DND-41 (cell line): ENCODE results near the gene SLC6A7.

ENCODE experiments used
- ATAC-seq: fragments of 200-7000 bp; cut with Tn5 transposase; 3 replicates; pipeline ENCODE4 v1.9.1; 2021; ENCODE audit warnings: low read depth; ENCODE audit not compliant: insufficient read depth
- DNase-seq: peaks from one replicate; pipeline ENCODE4 v3.0.0-alpha.2; 2020
- H2AFZ ChIP-seq: 2 replicates; pipeline ENCODE4 v1.6.0; 2012; ENCODE audit warnings: low read depth, low read length
- H3K27ac ChIP-seq: 2 replicates; pipeline ENCODE4 v1.5.1; 2012; ENCODE audit warnings: low read length, inconsistent platforms
- H3K27me3 ChIP-seq: fragments of 200-600 bp; sonication (generic); 2 replicates; pipeline ENCODE4 v1.6.0; 2012; ENCODE audit warnings: low read length, mild to moderate bottlenecking, inconsistent platforms; ENCODE audit not compliant: insufficient read depth, poor library complexity
- H3K36me3 ChIP-seq: 2 replicates; pipeline ENCODE4 v1.5.1; 2012; ENCODE audit warnings: low read length, inconsistent platforms; ENCODE audit not compliant: insufficient read depth
- H3K4me1 ChIP-seq: 2 replicates; pipeline ENCODE4 v1.5.1; 2012; ENCODE audit warnings: mild to moderate bottlenecking, low read length; ENCODE audit not compliant: insufficient read depth
- H3K4me2 ChIP-seq: 2 replicates; pipeline ENCODE4 v1.6.0; 2012; ENCODE audit warnings: mild to moderate bottlenecking, moderate library complexity, low read length, inconsistent platforms; ENCODE audit not compliant: insufficient read depth
- H3K4me3 ChIP-seq, 2 experiments: fragments of 200-600 bp in 1 of 2; shearing (Covaris generic) in 1 of 2; 2 replicates each; pipeline ENCODE4 v1.5.1; 2012 to 2016; ENCODE audit warnings: inconsistent platforms in 2 of 2, low read length in 2 of 2, mild to moderate bottlenecking in 2 of 2, low read depth in 1 of 2, moderate library complexity in 1 of 2
- H3K79me2 ChIP-seq: 2 replicates; pipeline ENCODE4 v1.6.0; 2012; ENCODE audit warnings: low read length, inconsistent platforms; ENCODE audit not compliant: insufficient read depth
- H3K9ac ChIP-seq: 2 replicates; pipeline ENCODE4 v1.6.0; 2012; ENCODE audit warnings: low read depth, mild to moderate bottlenecking, inconsistent platforms, low read length, moderate library complexity
- H3K9me3 ChIP-seq: 2 replicates; pipeline ENCODE4 v1.5.1; 2012; ENCODE audit warnings: low read length, moderate library complexity, mild to moderate bottlenecking, inconsistent platforms; ENCODE audit not compliant: insufficient read depth, severe bottlenecking
- H4K20me1 ChIP-seq: 2 replicates; pipeline ENCODE4 v1.6.0; 2012; ENCODE audit warnings: low read length; ENCODE audit not compliant: insufficient read depth
- EZH2 ChIP-seq: IDR thresholded peaks from 3 replicates; pipeline ENCODE4 v1.6.1; 2012; ENCODE audit warnings: borderline replicate concordance, low read depth, mild to moderate bottlenecking, moderate library complexity, low read length, inconsistent platforms; ENCODE audit not compliant: severe bottlenecking
- TF ChIP-seq, protein P1 (sequence below): IDR thresholded peaks from 2 replicates; pipeline ENCODE4 v1.5.1; 2012; ENCODE audit warnings: borderline replicate concordance, low read length, moderate library complexity, mild to moderate bottlenecking; ENCODE audit not compliant: poor library complexity, severe bottlenecking; ENCODE audit errors: extremely low read depth

SLC6A7 gene

DNA sequence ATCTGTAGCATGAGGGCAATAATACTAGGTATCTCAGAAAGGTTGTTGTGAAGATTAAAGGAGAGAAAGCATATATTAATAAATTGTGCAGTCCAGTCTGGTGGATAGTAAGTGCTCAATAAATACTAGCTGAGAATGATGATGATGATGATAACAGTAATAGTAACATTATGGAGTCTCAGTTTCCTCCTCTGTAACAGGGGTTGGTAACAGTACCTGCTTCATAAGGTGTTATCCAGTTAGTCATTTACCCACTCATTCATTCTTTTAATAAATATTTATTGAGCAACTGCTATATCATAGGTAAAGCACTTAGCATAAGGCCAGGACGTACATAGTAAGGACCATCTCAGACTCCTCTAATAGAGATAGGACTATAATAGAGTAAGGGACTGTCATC, 7.6 kb downstream of the SLC6A7 start:
- no peak overlapping the region for H3K27ac ChIP-seq

DNA sequence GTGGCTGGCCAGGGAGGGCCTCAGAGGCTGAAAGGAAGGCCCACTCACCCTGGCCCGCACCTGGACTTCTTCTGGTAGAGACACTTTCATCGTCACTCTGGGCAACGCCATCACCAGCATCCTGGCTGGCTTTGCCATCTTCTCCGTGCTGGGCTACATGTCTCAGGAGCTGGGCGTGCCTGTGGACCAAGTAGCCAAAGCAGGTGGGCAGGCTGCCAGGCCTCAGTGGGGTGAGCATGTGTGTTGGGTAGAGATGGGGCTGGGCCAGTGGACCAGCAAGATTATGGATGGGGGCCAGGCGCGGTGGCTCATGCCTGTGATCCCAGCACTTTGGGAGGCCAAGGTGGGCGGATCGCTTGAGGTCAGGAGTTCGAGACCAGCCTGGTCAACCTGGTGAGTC, 12.6 kb downstream of the SLC6A7 start:
- TF ChIP-seq, protein P1, sequence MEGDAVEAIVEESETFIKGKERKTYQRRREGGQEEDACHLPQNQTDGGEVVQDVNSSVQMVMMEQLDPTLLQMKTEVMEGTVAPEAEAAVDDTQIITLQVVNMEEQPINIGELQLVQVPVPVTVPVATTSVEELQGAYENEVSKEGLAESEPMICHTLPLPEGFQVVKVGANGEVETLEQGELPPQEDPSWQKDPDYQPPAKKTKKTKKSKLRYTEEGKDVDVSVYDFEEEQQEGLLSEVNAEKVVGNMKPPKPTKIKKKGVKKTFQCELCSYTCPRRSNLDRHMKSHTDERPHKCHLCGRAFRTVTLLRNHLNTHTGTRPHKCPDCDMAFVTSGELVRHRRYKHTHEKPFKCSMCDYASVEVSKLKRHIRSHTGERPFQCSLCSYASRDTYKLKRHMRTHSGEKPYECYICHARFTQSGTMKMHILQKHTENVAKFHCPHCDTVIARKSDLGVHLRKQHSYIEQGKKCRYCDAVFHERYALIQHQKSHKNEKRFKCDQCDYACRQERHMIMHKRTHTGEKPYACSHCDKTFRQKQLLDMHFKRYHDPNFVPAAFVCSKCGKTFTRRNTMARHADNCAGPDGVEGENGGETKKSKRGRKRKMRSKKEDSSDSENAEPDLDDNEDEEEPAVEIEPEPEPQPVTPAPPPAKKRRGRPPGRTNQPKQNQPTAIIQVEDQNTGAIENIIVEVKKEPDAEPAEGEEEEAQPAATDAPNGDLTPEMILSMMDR: no peak
- no peak for TF ChIP-seq EZH2
- DNase-seq (no peak), ATAC-seq (no peak)
- Histone ChIP-seq H3K4me2 (no peak overlapping the region), H3K27ac (no peak overlapping the region), H2AFZ (no peak overlapping the region), H3K4me3 (no peak overlapping the region), H3K36me3 (no peaks in the 10 kb centered on the region), H4K20me1 (no peaks in the 10 kb centered on the region; the same call in 1 of the 2 replicates), H3K4me1 (no peaks in the 10 kb centered on the region), H3K79me2 (no peaks in the 10 kb centered on the region), H3K27me3 (no peaks in the 10 kb centered on the region), H3K9me3 (no peaks in the 10 kb centered on the region), H3K9ac (no peak overlapping the region)

More for the DNA sequence above, 7.6 kb downstream of the SLC6A7 start:
- no peak for DNase-seq
- H3K9ac ChIP-seq: no peak overlapping the region
- no peak for TF ChIP-seq EZH2
- TF ChIP-seq, protein P1: no peak
- H3K27me3 ChIP-seq: peaks cover 9% of the 10 kb centered on the region
- H3K36me3 ChIP-seq: no peaks in the 10 kb centered on the region
- no peaks in the 10 kb centered on the region; the same call in 1 of the 2 replicates for H4K20me1 ChIP-seq
- no peaks in the 10 kb centered on the region for H3K9me3 ChIP-seq
- ATAC-seq: no peak
- no peaks in the 10 kb centered on the region for H3K79me2 ChIP-seq
- no peak overlapping the region for H3K4me3 ChIP-seq
- no peak overlapping the region for H3K4me2 ChIP-seq
- H3K4me1 ChIP-seq: no peaks in the 10 kb centered on the region
- H2AFZ ChIP-seq: no peak overlapping the region

DNA sequence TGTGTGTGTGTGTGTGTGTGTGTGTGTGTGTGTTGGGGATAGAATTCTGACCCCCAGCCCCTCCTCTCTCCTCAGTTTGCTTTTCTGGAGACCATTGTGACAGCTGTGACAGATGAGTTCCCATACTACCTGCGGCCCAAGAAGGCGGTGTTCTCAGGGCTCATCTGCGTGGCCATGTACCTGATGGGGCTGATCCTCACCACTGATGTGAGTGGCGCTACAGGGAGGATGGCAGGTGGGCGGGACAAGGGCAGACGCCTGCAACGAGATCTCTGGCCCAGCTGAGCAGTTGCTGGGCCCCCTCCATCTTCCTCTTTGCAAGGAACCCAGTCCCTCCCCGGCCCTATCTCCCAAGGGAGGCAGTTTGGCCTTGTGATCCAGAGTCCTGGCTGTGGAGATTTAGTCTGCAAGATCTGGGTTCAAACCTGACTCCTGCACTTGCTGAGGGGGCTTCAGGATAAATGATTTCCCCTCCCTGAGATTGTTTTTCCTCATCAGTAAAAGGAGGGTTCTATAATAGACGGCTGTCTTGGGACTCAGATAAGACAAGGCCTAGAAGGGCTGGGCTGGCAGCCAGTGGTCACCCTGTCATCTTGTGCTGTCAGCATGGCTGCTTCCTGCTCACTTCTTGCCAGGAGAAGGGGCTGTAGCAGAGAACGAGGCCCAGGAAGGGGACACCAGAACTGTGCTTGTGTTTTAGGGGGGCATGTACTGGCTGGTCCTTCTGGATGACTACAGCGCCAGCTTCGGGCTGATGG, 14.1 kb downstream of the SLC6A7 start:
- no peak for ATAC-seq
- Histone ChIP-seq H3K4me2 (no peak overlapping the region), H3K4me1 (no peaks in the 10 kb centered on the region), H3K27me3 (no peaks in the 10 kb centered on the region), H2AFZ (no peak overlapping the region), H3K79me2 (no peaks in the 10 kb centered on the region), H3K9me3 (no peaks in the 10 kb centered on the region), H3K27ac (no peak overlapping the region), H4K20me1 (no peaks in the 10 kb centered on the region; the same call in 1 of the 2 replicates), H3K36me3 (no peaks in the 10 kb centered on the region), H3K4me3 (no peak overlapping the region), H3K9ac (no peak overlapping the region)
- TF ChIP-seq, protein P1: no peak
- no peak for TF ChIP-seq EZH2
- DNase-seq: no peak
